ENCODE results near the gene RNASET2. TPM values are rescaled to one million over a fixed set of nuclear protein-coding genes. Genes with fewer than 3 reads are reported as not detected.

The RNASET2 gene
- total and polyA plus RNA-seq, 2 of the 13 experiments (the other 11 are each of a cell fraction or from before 2014, with no cell fraction given), result 44.6 to 597 TPM

DNA sequence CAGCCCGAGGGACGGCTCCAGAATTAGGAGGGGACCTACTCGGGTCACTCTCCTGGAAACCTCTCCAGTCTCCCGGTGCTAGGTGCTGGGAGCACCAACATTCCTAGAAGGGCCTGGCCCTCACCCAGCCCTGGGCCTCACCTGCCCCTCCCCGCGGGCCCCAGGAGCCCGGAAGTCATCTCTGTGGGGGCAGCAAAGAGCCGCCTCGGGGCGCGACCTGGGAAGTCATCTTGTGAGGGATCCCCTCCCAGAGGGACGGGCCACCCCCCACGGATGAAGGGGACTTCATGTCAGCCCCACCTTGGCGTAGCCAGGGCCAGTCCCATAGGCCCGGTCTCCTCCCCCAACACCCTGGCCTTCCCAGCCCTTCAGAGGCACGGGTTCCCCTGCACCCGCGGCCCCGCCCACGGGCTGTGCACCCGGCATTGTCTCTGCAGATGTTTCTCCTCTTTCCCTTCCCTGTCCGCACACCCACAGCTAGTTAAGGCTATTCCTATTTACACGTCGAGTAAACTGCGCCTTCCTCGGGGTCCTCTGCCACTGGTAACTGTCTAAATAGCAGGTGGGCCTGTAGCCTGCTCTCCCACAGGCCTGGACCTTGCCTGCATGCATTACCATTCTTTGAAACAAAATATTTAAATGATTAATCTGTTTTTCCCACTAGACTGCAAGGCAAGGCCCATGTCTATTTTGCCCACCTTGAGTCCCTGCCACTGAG, 896 bp upstream of the RNASET2 start (continued):
- peak; percentile 78 for TF ChIP-seq ZNF343 (CRISPR knock-in tag; IDR thresholded peaks at IDR 0.05)
- TF ChIP-seq POGZ (CRISPR knock-in tag; IDR thresholded peaks at IDR 0.05), result peak; percentile 46; the same call in 1 of the 2 replicates
- no peak for TF ChIP-seq ZNF34 (CRISPR knock-in tag; IDR thresholded peaks at IDR 0.05; ENCODE audit: borderline replicate concordance)
- TF ChIP-seq ZNF331 (CRISPR knock-in tag; IDR thresholded peaks at IDR 0.05), result 0 out of 2 replicates have a peak, but pooled peaks have one; percentile 59
- peak; percentile 71; the same call in 1 of the 2 replicates for TF ChIP-seq ZNF501 (CRISPR knock-in tag; IDR thresholded peaks at IDR 0.05)
- TF ChIP-seq ZSCAN21 (CRISPR knock-in tag; IDR thresholded peaks at IDR 0.05; ENCODE audit: borderline replicate concordance), result peak; percentile 53; the same call in 1 of the 2 replicates
- TF ChIP-seq RELA (CRISPR knock-in tag; IDR thresholded peaks at IDR 0.05), result peak; percentile 36; the same call in 1 of the 2 replicates
- TF ChIP-seq ZNF253 (CRISPR knock-in tag; IDR thresholded peaks at IDR 0.05; ENCODE audit: borderline replicate concordance), result no peak
- TF ChIP-seq FOXK2 (IDR thresholded peaks at IDR 0.05), result no peak
- TF ChIP-seq ZNF225 (CRISPR knock-in tag; IDR thresholded peaks at IDR 0.05), result no peak
- no peak for TF ChIP-seq ZNF235 (CRISPR knock-in tag; IDR thresholded peaks at IDR 0.05; ENCODE audit: borderline replicate concordance)
- no peak for TF ChIP-seq ZFP36 (IDR thresholded peaks at IDR 0.05; ENCODE audit: borderline replicate concordance, low read depth, low read length, partially characterized antibody)
- TF ChIP-seq, protein P1, sequence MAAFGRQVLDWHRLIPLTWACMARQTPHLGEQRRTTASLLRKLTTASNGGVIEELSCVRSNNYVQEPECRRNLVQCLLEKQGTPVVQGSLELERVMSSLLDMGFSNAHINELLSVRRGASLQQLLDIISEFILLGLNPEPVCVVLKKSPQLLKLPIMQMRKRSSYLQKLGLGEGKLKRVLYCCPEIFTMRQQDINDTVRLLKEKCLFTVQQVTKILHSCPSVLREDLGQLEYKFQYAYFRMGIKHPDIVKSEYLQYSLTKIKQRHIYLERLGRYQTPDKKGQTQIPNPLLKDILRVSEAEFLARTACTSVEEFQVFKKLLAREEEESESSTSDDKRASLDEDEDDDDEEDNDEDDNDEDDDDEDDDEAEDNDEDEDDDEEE (CRISPR knock-in tag; IDR thresholded peaks at IDR 0.05), result peak; percentile 82
- no peak; the same call in none of the 2 replicates for TF ChIP-seq SOX13 (IDR thresholded peaks at IDR 0.05)
- TF ChIP-seq SOX13 (CRISPR knock-in tag; conservative IDR thresholded peaks at IDR 0.05 in 1 of 2, IDR thresholded peaks at IDR 0.05 in 1 of 2), result peak in 1 of 2 experiments; percentile 64; a peak in 1 of 4 replicates
- TF ChIP-seq, protein P2, sequence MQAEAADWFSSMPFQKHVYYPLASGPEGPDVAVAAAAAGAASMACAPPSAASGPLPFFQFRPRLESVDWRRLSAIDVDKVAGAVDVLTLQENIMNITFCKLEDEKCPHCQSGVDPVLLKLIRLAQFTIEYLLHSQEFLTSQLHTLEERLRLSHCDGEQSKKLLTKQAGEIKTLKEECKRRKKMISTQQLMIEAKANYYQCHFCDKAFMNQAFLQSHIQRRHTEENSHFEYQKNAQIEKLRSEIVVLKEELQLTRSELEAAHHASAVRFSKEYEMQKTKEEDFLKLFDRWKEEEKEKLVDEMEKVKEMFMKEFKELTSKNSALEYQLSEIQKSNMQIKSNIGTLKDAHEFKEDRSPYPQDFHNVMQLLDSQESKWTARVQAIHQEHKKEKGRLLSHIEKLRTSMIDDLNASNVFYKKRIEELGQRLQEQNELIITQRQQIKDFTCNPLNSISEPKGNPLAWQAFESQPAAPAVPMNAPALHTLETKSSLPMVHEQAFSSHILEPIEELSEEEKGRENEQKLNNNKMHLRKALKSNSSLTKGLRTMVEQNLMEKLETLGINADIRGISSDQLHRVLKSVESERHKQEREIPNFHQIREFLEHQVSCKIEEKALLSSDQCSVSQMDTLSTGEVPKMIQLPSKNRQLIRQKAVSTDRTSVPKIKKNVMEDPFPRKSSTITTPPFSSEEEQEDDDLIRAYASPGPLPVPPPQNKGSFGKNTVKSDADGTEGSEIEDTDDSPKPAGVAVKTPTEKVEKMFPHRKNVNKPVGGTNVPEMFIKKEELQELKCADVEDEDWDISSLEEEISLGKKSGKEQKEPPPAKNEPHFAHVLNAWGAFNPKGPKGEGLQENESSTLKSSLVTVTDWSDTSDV (CRISPR knock-in tag; IDR thresholded peaks at IDR 0.05), result no peak
- TF ChIP-seq, protein P3, sequence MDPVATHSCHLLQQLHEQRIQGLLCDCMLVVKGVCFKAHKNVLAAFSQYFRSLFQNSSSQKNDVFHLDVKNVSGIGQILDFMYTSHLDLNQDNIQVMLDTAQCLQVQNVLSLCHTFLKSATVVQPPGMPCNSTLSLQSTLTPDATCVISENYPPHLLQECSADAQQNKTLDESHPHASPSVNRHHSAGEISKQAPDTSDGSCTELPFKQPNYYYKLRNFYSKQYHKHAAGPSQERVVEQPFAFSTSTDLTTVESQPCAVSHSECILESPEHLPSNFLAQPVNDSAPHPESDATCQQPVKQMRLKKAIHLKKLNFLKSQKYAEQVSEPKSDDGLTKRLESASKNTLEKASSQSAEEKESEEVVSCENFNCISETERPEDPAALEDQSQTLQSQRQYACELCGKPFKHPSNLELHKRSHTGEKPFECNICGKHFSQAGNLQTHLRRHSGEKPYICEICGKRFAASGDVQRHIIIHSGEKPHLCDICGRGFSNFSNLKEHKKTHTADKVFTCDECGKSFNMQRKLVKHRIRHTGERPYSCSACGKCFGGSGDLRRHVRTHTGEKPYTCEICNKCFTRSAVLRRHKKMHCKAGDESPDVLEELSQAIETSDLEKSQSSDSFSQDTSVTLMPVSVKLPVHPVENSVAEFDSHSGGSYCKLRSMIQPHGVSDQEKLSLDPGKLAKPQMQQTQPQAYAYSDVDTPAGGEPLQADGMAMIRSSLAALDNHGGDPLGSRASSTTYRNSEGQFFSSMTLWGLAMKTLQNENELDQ (CRISPR knock-in tag; IDR thresholded peaks at IDR 0.05; ENCODE audit: borderline replicate concordance), result no peak
- 0 out of 2 replicates have a peak, but pooled peaks have one; percentile 75 for TF ChIP-seq ZNF274 (CRISPR knock-in tag; IDR thresholded peaks at IDR 0.05)
- TF ChIP-seq, protein P4, sequence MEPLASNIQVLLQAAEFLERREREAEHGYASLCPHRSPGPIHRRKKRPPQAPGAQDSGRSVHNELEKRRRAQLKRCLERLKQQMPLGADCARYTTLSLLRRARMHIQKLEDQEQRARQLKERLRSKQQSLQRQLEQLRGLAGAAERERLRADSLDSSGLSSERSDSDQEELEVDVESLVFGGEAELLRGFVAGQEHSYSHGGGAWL (CRISPR knock-in tag; IDR thresholded peaks at IDR 0.05), result no peak; the same call in 1 of the 2 replicates
- TF ChIP-seq NFKB2 (CRISPR knock-in tag; IDR thresholded peaks at IDR 0.05; ENCODE audit: borderline replicate concordance), result peak; percentile 66
- 0 out of 2 replicates have a peak, but pooled peaks have one; percentile 11 for TF ChIP-seq ZNF878 (CRISPR knock-in tag; IDR thresholded peaks at IDR 0.05)
- TF ChIP-seq KLF15 (CRISPR knock-in tag; IDR thresholded peaks at IDR 0.05; ENCODE audit: borderline replicate concordance), result no peak
- peak; percentile 4; the same call in 1 of the 2 replicates for TF ChIP-seq ZNF264 (CRISPR knock-in tag; IDR thresholded peaks at IDR 0.05)
- TF ChIP-seq NFKBIZ (CRISPR knock-in tag; IDR thresholded peaks at IDR 0.05), result 0 out of 2 replicates have a peak, but pooled peaks have one; percentile 78

Data from HepG2 (cell line).